T-helper 17 cell (primary cell): Measurements from ENCODE around the gene FAAH. TPM values are rescaled to one million over a fixed set of nuclear protein-coding genes. Genes with fewer than 3 reads are reported as not detected.
A peak's percentile ranks its signal among the peaks of the same experiment; 100 is the strongest.

ENCODE experiments used
- ATAC-seq: fragments of 150-1000 bp; cut with Tn5 transposase; 2 replicates; pipeline ENCODE4 v1.10.0; 2021; ENCODE audit warnings: mild to moderate bottlenecking, moderate library complexity
- DNase-seq, 3 donors: peaks; one replicate each; pipeline versions ENCODE4 v3.0.0 to v3.0.0-alpha.2; 2020 to 2021
- H3K9me3 ChIP-seq: one replicate; pipeline ENCODE4 v1.7.0; 2013; ENCODE audit warnings: low read length, mild to moderate bottlenecking; ENCODE audit not compliant: control insufficient read depth, poor library complexity, severe bottlenecking
- H3K27ac Mint-ChIP-seq: one replicate; pipeline ENCODE4 v1.8.0; 2022; ENCODE audit warnings: mild to moderate bottlenecking, moderate library complexity, mixed read lengths
- H3K27me3 Mint-ChIP-seq: one replicate; pipeline ENCODE4 v1.8.0; 2022; ENCODE audit warnings: mixed read lengths
- H3K36me3 Mint-ChIP-seq: one replicate; pipeline ENCODE4 v1.8.0; 2022; ENCODE audit warnings: low read depth, mixed read lengths
- H3K4me1 Mint-ChIP-seq: one replicate; pipeline ENCODE4 v1.8.0; 2022; ENCODE audit warnings: mild to moderate bottlenecking, mixed read lengths
- H3K4me3 Mint-ChIP-seq: one replicate; pipeline ENCODE4 v1.8.0; 2022; ENCODE audit warnings: mild to moderate bottlenecking, moderate library complexity, mixed read lengths
- total RNA-seq, 4 donors: library from RNA in 2 of 4; stranded (reverse) in 2 of 4; gene quantifications; one replicate each; pipeline ENCODE4 v1.2.3 and lab custom pipeline; 2022 to 2026

The FAAH gene
- total RNA-seq, 2 donors from 2014 or later: 6.5 to 9.4 TPM

- Mint-ChIP-seq H3K4me1 (peaks cover 4% of the 10 kb centered on the region), H3K4me3 (no peak overlapping the region)
Observed at GRCh38 chr1:46436844-46437243, 42.7 kb downstream of the FAAH start.

DNA sequence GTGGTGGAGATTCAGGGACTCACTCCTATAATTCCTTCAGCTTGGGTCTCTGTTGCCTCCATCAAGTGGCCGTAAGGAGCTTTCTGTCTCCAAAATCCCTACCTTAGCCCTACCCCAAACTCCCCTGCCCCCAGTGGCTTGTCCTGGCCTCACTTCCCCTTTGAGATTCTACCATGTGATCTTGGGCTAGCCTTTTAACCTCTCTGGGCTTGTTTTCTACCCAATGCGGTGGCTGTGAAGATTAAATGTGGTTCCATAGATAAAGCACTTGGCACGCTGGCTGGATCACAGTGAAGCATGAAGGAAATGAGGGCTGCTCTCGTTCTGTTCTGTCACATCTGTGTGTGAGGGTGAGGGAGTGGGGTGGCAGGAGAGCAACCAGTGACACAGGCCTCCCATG is 43.6 kb downstream of the FAAH start:
- Mint-ChIP-seq H3K4me3 (no peak overlapping the region), H3K4me1 (peaks cover 11% of the 10 kb centered on the region), H3K27ac (no peak overlapping the region), H3K36me3 (peaks cover 7% of the 10 kb centered on the region), H3K27me3 (peaks cover 21% of the 10 kb centered on the region)
- DNase-seq: no peak
- H3K9me3 ChIP-seq: no peaks in the 10 kb centered on the region
- no peak for ATAC-seq

More at GRCh38 chr1:46436844-46437243, 42.7 kb downstream of the FAAH start:
- peaks cover 25% of the 10 kb centered on the region for H3K27me3 Mint-ChIP-seq
- no peak for DNase-seq
- H3K27ac Mint-ChIP-seq: no peak overlapping the region
- no peaks in the 10 kb centered on the region for H3K9me3 ChIP-seq
- peaks cover 7% of the 10 kb centered on the region for H3K36me3 Mint-ChIP-seq
- ATAC-seq: no peak

- H3K36me3 Mint-ChIP-seq: peaks cover 8% of the 10 kb centered on the region
- peaks cover 21% of the 10 kb centered on the region for H3K27me3 Mint-ChIP-seq
- H3K27ac Mint-ChIP-seq: peak overlapping the region; percentile 32
- H3K4me1 Mint-ChIP-seq: peaks cover 15% of the 10 kb centered on the region
- ATAC-seq (no peak), DNase-seq (no peak)
- no peak overlapping the region for H3K4me3 Mint-ChIP-seq
- H3K9me3 ChIP-seq: no peaks in the 10 kb centered on the region
Observed at GRCh38 chr1:46438346-46438745, 44.2 kb downstream of the FAAH start.

GRCh38 chr1:46440478-46440877 is 46.4 kb downstream of the FAAH start:
- Mint-ChIP-seq H3K27me3 (peaks cover 15% of the 10 kb centered on the region), H3K4me3 (no peak overlapping the region), H3K36me3 (peaks cover 4% of the 10 kb centered on the region), H3K4me1 (peaks cover 16% of the 10 kb centered on the region), H3K27ac (no peak overlapping the region)
- H3K9me3 ChIP-seq: no peaks in the 10 kb centered on the region
- DNase-seq (no peak), ATAC-seq (no peak)

DNA sequence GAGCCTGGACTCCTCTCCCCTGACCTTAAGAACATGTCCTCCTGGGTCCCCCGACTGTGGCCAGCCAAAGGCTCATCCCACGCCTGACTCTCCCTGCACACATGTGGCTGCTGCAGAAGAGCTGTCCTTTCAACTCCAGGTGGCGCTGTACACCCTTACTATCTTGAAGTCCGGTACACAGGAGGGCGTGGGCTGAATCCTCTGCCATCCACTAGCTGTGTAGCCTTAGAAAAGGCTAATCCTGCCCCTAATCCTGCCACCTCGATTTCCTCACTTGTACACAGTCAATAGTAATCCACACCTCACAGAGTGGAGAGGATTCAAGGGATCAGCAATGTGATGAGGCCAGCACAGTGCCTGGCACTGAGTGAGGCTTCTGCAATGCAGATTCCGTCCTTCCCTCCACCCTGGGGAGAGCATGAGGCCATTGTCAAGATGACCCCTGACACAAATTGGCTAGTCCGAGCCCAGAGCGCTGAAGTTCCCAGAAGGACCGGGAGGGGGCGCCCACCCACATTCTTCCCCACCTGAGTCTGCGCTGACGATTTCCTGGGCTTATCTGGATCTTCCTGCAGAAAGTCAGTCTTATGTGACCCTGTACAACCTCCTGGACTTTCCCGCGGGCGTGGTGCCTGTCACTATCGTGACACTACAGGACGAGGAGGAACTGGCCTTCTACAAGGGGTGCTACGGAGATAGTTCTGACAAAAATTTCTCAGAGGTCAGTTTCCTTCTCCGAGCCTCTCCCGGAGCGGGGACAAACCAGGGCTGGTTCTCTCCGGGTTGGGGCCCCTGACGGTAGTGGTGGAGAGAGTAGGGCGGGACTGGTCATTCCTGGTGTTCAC is 48.4 kb downstream of the FAAH start:
- peaks cover 4% of the 10 kb centered on the region for H3K36me3 Mint-ChIP-seq
- H3K27me3 Mint-ChIP-seq: peaks cover 26% of the 10 kb centered on the region
- H3K4me3 Mint-ChIP-seq: peak overlapping the region; percentile 80
- ATAC-seq: peak; percentile 77
- no peak overlapping the region for H3K27ac Mint-ChIP-seq
- DNase-seq: peak; percentile 39 to 49 (median 44)
- no peaks in the 10 kb centered on the region for H3K9me3 ChIP-seq
- H3K4me1 Mint-ChIP-seq: peaks cover 22% of the 10 kb centered on the region

GRCh38 chr1:46444466-46444865 is 50.3 kb downstream of the FAAH start:
- H3K27me3 Mint-ChIP-seq: peaks cover 36% of the 10 kb centered on the region
- peaks cover 4% of the 10 kb centered on the region for H3K36me3 Mint-ChIP-seq
- H3K27ac Mint-ChIP-seq: no peak overlapping the region
- no peak for ATAC-seq
- H3K4me3 Mint-ChIP-seq: no peak overlapping the region
- DNase-seq: no peak
- H3K9me3 ChIP-seq: no peaks in the 10 kb centered on the region
- H3K4me1 Mint-ChIP-seq: peaks cover 23% of the 10 kb centered on the region

DNA sequence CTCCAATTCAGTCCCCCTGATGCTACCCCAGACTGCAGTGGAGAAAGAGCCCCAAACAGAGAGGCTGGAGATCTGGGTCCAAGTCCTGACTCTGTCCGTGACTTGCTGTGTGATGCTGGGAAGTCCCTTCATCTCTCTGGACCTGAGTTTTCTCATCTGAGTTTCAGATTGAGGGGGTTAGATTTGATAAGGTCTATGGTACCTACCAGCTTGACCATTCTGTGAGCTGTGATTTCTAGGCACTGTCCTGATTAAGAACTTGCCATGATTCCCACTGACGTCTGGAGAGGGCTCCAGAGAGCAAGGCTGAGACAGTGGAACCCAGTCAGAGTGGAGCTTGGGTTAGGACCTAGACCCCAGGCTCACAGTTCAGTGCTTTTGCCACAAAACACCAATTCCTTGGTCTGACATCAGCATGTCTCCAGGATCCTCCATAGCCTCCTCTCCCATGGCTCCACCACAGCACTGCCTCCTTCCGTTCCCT is 51.7 kb downstream of the FAAH start:
- ATAC-seq (no peak), DNase-seq (no peak)
- Mint-ChIP-seq H3K27ac (peak overlapping the region; percentile 76), H3K27me3 (peaks cover 41% of the 10 kb centered on the region), H3K4me3 (no peak overlapping the region), H3K4me1 (peaks cover 23% of the 10 kb centered on the region), H3K36me3 (peaks cover 4% of the 10 kb centered on the region)
- no peaks in the 10 kb centered on the region for H3K9me3 ChIP-seq

- peaks cover 23% of the 10 kb centered on the region for H3K4me1 Mint-ChIP-seq
- H3K9me3 ChIP-seq: no peaks in the 10 kb centered on the region
- H3K4me3 Mint-ChIP-seq: peak overlapping the region; percentile 74
- H3K27ac Mint-ChIP-seq: peak overlapping the region; percentile 76
- DNase-seq (peak; percentile 48 to 77 (median 50)), ATAC-seq (peak; percentile 64)
- peaks cover 52% of the 10 kb centered on the region for H3K27me3 Mint-ChIP-seq
- peaks cover 4% of the 10 kb centered on the region for H3K36me3 Mint-ChIP-seq
Observed at GRCh38 chr1:46446646-46447498, 52.8 kb downstream of the FAAH start.

GRCh38 chr1:46447499-46448108 is 53.5 kb downstream of the FAAH start:
- Mint-ChIP-seq H3K36me3 (peaks cover 4% of the 10 kb centered on the region), H3K4me1 (peaks cover 17% of the 10 kb centered on the region), H3K4me3 (peak overlapping the region; percentile 74), H3K27me3 (peaks cover 56% of the 10 kb centered on the region), H3K27ac (no peak overlapping the region)
- H3K9me3 ChIP-seq: no peaks in the 10 kb centered on the region
- DNase-seq (no peak), ATAC-seq (no peak)

- H3K4me1 Mint-ChIP-seq: peaks cover 17% of the 10 kb centered on the region
- ATAC-seq (no peak), DNase-seq (no peak)
- H3K27me3 Mint-ChIP-seq: peaks cover 63% of the 10 kb centered on the region
- H3K36me3 Mint-ChIP-seq: peaks cover 6% of the 10 kb centered on the region
- H3K27ac Mint-ChIP-seq: peak overlapping the region; percentile 43
- no peaks in the 10 kb centered on the region for H3K9me3 ChIP-seq
- peak overlapping the region; percentile 86 for H3K4me3 Mint-ChIP-seq
Observed at GRCh38 chr1:46448109-46448911, 54.2 kb downstream of the FAAH start.

DNA sequence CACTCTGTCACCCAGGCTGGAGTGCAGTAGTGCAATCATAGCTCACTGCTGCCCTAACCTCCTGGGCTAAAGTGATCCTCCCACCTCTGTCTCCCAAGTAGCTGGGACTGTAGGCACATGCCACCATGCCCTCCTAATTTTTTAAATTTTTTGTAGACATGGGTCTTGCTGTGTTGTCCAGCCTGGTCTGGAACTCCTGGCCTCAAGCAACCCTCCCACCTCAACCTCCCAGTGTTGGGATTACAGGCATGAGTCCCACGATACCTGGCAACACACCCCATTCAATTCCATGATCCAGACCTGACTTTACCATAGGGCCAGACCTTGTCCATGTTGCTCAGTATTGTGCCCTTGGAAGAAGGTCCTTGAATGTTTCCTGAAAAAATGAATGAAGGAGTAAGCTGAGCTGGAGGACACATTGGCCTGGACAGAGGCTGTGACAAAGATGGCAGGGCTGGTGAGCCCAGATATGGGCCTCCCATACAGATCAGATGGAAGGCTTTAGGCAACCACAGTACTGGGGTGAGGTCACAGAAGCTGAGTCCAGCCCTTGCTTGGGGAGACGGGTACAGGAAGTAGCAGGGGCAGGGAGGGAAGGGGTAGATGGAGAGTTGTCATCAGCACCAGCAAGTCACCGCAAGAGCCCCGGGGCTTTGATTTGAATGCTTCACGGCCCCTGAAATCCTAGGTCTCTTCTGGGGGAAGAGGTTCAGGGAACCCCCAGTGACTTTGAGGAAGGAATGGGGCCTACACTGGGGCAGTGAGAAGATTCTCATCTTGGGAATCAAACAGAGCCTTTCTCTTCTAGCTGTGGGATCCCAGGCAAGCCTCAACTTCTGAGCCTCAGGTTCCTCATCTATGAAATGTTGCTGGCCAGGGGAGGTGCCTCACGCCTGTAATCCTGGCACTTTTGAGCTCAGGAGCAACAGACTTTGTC is 55.4 kb downstream of the FAAH start:
- Mint-ChIP-seq H3K36me3 (peaks cover 7% of the 10 kb centered on the region), H3K27ac (peak overlapping the region; percentile 43), H3K4me1 (peaks cover 18% of the 10 kb centered on the region), H3K4me3 (peak overlapping the region; percentile 21), H3K27me3 (peaks cover 73% of the 10 kb centered on the region)
- DNase-seq (no peak), ATAC-seq (no peak)
- H3K9me3 ChIP-seq: no peaks in the 10 kb centered on the region

- no peak overlapping the region for H3K27ac Mint-ChIP-seq
Observed at GRCh38 chr1:46450160-46450517, 56.0 kb downstream of the FAAH start.

More at GRCh38 chr1:46450160-46450517, 56.0 kb downstream of the FAAH start:
- DNase-seq (no peak), ATAC-seq (no peak)
- no peaks in the 10 kb centered on the region for H3K9me3 ChIP-seq
- H3K27me3 Mint-ChIP-seq: peaks cover 79% of the 10 kb centered on the region
- H3K36me3 Mint-ChIP-seq: peaks cover 10% of the 10 kb centered on the region
- H3K4me3 Mint-ChIP-seq: no peak overlapping the region
- H3K4me1 Mint-ChIP-seq: peaks cover 21% of the 10 kb centered on the region
